Activated naive CD4-positive, alpha-beta T cell treated with anti-CD3 and anti-CD28 coated beads, Interleukin-2, amount 50 U/mL, for 16 hours (primary cell): Measurements from ENCODE around the gene PDZD8.

Experiments
- DNase-seq: peaks from one replicate; pipeline ENCODE4 v3.0.0-alpha.2; 2020

PDZD8 gene, protein sequence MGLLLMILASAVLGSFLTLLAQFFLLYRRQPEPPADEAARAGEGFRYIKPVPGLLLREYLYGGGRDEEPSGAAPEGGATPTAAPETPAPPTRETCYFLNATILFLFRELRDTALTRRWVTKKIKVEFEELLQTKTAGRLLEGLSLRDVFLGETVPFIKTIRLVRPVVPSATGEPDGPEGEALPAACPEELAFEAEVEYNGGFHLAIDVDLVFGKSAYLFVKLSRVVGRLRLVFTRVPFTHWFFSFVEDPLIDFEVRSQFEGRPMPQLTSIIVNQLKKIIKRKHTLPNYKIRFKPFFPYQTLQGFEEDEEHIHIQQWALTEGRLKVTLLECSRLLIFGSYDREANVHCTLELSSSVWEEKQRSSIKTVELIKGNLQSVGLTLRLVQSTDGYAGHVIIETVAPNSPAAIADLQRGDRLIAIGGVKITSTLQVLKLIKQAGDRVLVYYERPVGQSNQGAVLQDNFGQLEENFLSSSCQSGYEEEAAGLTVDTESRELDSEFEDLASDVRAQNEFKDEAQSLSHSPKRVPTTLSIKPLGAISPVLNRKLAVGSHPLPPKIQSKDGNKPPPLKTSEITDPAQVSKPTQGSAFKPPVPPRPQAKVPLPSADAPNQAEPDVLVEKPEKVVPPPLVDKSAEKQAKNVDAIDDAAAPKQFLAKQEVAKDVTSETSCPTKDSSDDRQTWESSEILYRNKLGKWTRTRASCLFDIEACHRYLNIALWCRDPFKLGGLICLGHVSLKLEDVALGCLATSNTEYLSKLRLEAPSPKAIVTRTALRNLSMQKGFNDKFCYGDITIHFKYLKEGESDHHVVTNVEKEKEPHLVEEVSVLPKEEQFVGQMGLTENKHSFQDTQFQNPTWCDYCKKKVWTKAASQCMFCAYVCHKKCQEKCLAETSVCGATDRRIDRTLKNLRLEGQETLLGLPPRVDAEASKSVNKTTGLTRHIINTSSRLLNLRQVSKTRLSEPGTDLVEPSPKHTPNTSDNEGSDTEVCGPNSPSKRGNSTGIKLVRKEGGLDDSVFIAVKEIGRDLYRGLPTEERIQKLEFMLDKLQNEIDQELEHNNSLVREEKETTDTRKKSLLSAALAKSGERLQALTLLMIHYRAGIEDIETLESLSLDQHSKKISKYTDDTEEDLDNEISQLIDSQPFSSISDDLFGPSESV

DNA sequence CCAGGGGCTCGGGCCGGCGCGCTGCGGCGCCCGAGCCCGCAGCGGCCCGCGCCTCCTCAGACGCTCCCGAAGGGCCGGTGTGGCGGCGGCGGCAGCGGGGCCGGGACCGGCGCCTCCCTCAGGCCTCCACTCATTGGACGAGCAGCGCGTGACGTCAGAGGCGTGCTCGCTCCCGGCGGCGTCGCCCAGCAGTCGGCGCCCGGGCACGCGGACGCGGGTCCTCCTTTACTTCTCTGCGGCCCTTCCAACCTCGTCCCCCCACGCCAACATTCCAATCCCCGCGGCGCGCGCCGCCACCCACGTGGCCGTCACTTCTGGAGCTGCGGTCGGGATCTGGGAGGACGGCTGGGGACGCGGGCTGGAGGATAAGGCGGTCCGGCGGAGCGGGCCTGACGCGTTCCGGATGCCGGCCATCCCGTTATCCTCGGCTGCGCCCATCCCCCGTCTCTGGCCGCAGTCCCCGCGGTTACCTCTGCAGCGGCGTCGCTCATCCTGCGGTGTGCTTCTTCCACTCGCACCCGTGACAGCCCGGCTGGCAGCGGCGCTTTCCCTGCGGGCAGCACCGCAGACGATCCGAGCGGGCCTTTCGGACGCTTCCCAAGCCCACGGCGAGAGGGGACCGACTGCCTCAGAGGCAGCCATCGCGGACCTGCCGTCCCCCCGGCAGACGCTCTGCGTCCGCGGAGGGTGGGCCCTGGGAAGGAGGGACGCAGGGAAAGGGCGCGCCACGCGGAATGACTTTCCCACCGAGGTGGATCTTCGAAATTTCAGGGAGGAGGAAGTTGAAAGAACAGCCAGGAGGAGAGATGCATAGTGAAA is at the start of gene PDZD8:
PDZD8 (minus strand) TSS at position 81 of the 819 bp plus-strand sequence. CDS start 213 bp downstream, outside the sequence.
- DNase-seq, result peak; percentile 93

DNA sequence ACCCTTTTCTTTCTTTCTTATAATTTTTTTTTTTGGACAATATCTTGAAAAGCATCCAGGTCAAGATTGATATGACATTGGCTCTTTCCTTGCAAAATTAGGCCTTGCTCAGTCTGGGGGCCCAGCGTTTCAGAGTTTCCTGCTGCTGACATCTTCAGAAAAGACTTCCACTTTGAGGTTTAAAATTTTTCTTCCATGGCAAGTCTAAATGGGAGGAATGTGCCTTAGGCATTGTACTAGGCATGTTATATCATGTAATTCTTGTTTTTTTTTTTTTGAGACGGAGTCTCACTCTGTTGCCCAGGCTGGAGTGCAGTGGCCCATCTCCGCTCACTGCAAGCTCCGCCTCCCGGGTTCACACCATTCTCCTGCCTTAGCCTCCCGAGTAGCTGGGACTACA is 48.9 kb upstream of the PDZD8 start:
- DNase-seq, result no peak

DNA sequence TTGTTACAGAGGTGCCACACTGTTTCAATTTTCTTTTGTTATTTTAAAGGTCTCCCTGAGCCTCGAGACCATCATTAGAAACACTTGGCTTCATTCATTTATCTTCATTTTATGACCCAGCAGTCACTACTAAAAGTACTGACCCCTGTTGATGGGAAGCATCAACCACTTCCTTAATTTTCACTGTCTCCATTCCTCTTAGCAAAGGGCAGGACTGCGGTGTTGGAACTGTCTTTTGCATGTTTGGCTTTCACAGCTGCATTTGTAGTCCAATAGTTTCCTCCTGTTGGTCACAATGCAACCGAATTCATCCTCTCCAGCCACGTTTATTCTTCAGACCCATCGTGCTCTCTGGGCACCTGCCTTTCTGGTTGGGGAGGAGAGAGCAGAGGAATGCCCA is 46.7 kb upstream of the PDZD8 start:
- DNase-seq, result no peak

DNA sequence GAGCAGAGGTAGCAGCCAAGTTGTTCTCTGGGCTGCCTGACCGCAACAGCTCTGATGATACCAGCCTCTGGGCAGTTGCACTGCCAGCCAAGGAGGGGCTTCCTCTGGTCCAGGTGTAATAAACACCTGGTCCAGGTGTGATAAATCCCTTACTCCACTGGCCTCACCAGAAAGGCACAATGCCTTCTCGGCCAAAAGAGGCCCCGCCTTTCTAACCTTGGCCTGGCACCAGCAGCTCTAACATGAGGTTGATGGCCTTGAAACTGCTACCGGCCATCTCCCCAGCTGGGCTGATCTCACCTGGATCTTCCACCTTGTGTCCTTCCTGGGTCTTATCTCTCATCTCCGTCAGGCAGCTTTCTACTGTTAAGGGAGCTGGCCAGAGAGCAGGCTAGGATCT is 45.5 kb upstream of the PDZD8 start:
- no peak for DNase-seq

DNA sequence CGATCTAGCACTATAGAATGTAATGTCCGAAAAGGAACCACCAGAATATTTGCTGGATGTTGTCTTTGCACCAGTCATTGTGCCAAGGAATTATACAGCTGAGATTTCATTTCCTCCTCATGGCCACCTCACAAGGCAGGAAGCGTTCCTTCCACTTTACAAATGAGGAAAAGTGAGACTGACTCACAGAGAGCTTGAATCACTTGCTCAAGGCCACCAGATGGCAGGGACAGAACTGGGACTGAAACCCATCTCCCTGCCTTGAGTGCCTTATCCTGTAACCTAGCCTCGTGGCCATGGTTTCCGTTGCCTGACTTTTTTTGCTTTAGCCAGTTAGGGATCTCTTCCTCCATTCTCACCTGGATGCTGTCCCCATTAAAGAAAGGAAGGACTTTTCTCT is 44.7 kb upstream of the PDZD8 start:
- no peak for DNase-seq

DNA sequence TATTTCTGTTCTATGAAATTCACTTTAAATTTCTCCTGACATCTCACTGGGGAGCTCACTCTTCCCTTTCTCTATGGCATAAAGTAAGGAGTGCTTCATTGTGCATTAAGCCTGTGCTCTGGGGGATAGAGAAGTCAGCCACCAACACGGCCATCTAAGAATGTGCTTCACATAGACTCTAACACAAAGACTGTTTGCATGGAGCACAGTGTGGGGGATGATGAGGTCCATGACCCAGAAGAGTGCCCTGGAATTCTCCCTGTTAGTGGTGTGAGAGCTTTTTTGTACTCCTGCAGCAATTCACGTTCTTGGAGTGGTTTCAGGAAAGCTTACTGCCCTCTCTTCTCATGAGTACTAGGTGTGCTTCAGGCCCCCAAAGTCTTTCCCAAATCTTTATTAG is 43.9 kb upstream of the PDZD8 start:
- no peak for DNase-seq

DNA sequence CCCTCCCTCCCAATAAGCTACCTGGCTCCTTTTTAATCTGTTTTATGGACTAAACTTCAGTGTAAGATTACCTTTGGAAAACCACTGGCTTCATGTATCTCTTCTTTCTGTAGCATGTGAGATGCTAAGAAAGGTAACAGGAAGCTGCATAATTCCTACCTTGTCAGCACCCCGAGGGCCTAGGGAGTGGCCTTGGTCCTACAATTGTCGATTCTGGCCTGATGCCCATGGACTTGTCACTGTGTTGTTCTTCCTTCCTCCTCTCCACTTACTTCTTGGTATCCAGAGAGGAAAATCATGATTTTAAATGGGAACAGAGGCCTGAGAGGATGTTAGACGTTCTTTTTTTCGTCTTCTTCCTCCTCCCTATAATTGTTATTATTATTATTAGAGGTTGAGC is 42.9 kb upstream of the PDZD8 start:
- DNase-seq, result no peak

DNA sequence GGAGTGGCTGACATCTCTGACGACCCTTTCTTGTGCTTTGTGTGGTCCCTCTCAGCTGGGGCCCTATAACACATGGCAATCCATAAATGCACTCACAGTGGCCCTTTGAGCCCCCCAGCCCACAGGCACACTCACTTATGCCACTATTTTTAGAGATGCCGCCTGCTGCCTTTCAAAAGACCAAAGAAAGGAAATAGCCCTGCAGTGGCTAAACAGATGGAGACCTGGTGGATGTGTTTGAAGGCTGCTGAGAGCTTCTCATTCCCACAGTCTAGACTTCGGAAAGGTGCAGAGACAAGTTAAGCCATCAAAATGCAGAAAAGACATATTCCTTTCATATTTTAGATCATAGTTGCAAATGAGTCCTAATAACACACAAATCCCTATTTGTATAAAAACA is 42.0 kb upstream of the PDZD8 start:
- no peak for DNase-seq

DNA sequence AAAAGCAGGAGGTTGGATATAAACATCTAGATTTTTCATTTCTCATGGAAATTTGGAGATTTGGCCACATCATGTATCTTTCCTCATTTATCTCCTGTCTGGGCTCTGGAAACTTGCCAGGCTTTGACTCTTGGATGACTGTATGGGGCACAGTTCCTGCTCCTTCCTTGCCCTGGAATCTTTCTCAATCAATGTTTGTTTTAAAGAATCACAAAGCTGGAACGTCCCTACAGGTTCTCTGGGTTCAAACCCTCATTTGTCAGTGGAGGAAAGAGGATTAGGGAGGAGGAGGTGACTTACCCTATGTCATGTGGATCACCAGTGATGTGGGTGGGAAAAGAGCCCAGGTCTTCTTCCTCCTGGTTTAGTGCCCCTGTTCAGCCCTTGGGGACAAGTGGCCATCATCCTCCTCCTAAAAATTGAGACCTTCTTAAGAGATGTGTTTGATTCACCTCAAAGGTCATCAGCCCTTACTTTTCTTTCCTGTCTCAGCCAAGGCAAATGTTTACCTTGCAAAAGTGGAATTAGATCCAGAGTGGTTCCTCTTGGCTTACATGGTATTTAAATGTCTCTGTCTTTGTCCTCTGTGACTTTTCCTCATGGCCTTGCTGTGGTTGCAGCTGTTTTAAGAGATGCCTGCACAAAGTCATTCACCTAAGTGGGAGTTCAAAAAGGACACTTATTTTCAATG is 38.8 kb upstream of the PDZD8 start:
- DNase-seq, result no peak

DNA sequence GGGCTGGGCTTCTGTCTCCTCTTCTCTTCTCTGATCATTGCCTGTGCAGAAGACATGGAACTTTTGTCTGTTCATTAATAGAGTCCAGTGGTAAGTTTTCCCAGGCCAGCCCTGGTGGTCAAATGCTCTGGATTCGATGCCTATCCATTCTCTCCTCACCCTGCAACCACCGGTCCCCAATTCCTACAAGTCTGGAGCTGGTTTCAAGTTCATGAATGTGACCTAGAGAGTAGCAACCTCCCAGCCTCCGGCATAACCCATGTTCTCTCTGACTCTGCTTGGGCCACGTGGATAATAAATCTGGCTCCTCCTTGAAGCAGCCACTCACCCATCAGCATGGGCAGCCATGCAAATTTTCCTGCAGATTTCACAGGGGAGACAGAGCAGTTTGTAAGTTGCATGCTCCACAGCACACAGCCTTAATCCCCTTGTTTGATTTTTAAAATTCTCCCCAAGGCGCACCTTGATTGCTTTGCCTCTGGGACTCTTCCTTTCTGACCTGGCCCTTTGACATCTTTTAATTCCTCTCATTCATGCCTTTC is 37.3 kb upstream of the PDZD8 start:
- no peak for DNase-seq

DNA sequence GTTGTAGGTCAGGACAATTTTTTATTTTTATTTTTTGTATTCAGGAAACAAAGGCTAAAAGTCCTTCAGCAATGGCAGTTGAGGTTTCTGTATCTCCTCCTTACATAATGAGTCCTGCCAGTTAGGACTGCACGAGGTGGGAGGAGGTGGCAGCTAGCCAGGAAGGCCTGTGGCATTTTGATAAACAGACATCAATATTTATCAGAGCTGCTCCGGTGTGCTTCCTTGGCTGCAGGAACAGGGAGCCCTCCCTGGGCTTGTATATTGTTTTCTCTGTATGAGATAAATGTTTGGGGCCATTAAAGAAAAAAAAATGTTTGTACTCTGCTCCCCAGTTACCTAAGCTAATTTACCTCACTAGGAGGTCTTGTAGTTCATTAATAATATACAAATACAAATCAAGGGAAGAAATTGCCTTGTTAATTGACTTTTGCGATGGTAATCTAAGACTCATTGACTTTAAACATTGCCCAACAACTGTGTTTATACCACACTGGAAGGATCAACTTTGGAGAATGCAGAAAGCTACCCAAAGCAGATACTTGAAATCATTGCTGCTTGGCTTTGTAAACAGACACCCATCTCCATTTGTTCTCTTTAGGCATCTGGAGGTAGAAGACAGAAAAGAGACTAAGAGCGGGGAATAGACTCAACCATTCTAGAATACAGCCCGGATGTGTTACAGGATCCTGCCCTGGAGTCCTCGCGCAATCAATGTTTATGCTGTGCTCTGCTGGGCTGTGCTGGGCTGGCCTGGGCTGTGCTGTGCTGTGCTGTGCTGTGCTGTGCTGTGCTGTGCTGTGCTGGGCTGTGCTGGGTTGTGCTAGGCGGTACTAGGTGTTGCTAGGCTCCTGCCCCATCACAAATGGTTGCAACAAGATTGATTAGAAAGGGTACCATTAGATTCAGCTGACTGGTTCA is 36.5 kb upstream of the PDZD8 start:
- DNase-seq, result no peak

DNA sequence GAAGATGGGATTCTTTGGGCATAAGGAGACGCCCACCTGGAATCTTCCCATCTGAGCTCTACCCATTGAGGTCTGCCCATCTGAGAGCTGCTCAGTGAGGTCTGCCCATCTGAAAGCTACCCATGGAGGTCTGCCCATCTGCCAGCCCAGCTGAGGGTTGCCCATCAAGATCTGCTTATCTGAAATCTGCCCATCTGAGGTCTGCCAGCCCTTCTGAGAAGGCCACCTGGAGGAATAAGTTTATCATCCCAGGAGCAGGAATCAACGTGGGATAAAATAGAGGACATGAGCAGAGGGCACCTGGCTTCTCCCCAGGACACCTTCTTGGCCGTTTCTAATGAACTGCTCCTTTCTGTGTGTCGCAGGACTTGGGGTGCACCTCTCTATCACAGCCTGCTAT is 35.3 kb upstream of the PDZD8 start:
- no peak for DNase-seq

DNA sequence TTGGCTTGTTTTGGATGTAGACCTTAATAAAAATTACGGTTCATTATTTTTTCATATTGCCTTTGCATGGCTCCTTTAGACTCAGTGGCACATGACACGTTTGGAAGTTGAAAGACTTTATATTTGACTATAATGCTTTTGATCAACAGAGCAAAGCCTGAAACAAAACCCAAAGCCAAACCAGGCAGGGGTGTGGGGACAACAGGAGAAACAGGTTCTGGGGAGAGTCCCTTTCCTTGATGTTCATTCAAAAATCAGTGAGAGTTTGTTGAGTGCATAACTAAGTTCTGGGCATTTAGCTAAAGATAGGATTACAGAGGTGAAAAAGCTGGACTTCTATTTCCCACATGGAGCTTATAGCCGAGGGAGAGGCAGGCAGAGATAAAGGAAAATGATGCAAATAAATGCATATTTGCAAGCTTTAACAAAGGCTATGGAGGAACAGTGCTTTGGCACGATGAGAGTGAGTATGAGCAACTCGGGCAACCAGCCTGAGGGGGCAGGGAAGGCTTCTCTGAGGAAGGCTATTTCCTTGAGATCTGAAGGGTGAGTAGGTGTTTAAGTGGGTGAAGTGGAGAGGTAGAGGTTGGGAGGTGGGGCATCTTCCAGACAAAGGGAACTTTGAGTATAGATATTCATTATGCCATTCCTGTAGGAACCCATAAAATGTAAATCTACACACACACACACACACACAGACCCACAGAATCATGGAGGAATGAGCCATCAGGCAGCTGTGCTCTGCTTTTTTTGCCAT is 34.5 kb upstream of the PDZD8 start:
- DNase-seq, result no peak

DNA sequence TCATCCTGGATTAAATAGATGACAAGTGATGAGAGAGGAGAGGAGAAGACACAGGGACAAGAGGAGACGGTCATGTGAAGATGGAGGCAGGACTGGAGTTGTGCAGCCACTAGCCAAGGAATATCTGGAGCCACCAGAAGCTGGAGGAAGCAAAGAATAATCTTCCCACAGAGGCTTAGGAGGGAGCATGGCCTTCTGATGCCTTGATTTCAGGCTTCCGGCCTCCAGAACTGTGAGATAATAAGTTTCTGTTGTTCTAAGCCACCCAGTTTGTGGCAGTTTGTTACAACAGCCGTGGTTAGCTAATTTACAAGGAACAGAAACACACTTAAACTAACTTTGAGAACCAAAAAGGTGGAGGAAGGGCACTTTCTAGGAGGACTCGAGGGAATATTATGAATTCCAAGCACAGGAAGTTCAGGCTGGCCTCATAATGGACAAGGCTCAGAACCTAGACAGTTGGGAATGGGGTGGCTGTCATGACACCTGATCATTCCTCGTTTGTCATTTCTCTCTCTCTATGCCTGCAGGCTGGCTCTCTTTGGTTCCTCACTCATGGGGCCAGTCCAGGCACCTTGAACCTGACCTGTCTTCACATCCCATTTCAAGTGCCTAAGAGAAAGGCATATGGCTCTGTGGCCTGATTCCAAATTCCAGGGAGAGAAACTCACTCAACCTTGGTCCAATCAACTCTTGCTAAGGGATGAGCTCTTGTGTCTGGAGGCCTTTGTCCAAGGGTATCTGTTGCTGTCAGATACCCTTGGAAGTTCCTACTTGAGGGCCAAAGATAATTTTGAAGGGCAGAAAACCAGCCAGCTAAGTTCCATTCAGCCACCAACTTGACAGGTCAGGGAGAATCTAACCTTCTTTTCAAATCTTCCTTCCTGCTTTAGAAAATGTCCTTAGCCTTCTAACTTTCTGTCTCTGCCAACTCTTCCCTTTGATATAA is 33.5 kb upstream of the PDZD8 start:
- no peak for DNase-seq

DNA sequence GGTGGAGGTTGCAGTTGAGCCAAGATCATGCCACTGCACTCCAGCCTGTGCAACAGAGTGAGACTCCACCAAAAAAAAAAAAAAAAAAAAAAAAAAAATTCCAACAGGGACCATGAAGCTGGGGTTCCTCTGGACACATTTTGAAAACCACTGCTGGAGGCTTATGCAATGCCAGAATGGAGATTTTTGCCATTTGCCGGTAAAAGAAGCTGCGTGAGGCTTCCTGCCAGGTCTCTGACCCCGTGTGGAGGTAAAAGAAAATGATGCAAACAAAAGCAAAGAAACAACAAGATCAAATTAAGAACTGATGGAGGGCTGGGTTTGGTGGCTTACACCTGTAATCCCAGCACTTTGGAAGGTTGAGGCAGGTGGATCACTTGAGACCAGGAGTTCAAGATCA is 30.5 kb upstream of the PDZD8 start:
- DNase-seq, result no peak

DNA sequence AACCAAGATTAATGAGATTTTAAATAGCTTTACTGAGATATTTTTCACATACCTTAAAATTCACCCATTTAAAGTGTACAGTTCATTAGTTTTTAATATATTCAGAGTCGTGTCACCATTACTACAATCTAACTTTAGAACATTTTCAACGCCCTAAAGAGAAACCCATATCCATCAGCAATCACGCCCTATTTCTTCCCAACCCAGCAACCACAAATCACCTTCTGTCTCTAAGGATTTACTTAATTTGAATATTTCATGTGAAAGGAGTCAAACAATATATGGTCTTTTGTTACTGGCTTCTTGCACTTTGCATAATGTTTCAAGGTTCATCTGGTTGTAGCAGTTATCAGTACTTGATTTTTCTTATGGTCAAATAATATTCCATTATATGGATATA is 25.1 kb upstream of the PDZD8 start:
- no peak for DNase-seq

DNA sequence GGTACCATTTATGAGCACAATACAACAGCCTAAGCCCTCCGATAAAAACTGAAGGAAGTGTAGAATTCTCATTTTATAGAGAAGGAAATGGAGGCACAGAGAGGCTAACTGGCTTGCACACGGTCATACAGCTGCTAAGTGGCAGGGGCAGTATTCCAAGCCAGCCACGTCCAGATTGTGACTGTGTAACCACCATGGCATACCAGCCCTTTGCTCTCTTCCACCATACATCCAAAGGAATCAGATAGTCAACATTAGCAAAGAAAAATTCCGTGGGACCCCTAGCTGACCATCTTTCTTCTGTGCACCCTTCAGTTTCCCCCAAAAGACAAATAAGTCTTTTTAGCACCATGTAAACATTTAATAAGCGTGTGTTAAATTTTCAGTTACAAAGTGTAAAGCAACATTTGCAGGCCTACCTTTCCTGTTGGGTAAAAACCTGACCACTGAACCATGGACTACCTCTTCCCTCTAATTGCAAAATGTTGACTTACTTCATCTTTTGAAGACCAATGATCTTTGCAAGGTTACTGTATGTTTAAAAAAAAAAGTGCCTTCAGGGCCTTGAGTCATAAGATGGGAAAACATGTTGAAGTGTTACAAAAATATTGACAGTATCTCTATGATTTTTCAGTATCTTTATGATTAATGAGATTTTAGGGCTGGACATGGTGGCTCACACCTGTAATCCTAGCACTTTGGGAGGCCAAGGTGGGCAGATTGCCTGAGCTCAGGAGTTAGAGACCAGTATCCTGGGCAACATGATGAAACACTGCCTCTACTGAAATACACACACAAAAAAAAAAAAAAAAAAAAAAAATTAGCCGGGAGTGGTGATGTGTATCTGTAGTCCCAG is 24.3 kb upstream of the PDZD8 start:
- no peak for DNase-seq

DNA sequence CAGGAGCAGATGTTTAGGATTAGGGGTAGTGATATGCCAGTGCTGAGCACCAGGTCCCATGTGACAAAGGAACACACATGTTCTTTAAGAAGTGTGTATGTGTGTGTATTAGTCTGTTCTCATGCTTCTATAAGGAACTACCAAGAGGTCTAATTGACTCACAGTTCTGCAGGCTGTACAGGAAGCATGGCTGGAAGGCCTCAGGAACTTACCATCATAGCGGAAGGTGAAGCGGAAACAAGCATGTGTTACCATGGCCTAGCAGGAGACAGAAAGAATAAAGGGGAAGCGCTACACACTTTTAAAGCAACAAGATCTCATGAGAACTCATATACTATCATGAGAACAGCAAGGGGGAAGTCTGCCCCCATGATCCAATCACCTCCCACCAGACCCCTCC is 22.8 kb upstream of the PDZD8 start:
- DNase-seq, result no peak
